Neural cell (in vitro differentiated cells): ENCODE results near the gene MXD1.

Experiments
- CTCF ChIP-seq: fragments of 450-650 bp; IDR thresholded peaks from 2 replicates; pipeline ENCODE4 v1.5.1; 2014; ENCODE audit warnings: antibody characterized with exemption, mild to moderate bottlenecking, moderate library complexity; ENCODE audit not compliant: poor library complexity, severe bottlenecking
- POLR2AphosphoS5 ChIP-seq: IDR thresholded peaks from 2 replicates; pipeline ENCODE4 v1.6.1; 2012

- TF ChIP-seq CTCF, result no peak
- TF ChIP-seq POLR2AphosphoS5, result no peak
Observed at GRCh38 chr2:69956475-69956979, 41.6 kb downstream of the MXD1 start.
